Sigmoid colon (tissue), 4 donors: Measurements from ENCODE around the gene PBX2.

Source experiments
- POLR2A ChIP-seq, 2 donors: fragments of 450-650 bp; IDR thresholded peaks; one replicate each; pipeline ENCODE4 v1.6.1; 2016; ENCODE audit warnings: antibody characterized with exemption in 2 of 2, mild to moderate bottlenecking in 2 of 2, moderate library complexity in 2 of 2
- POLR2AphosphoS5 ChIP-seq, 4 donors: sonication (generic); formaldehyde crosslinking; IDR thresholded peaks; one replicate each; pipeline ENCODE4 v1.6.1; 2017; ENCODE audit warnings: antibody characterized with exemption in 4 of 4

- TF ChIP-seq POLR2A (IDR thresholded peaks at IDR 0.05), result no peak
- no peak for TF ChIP-seq POLR2AphosphoS5 (IDR thresholded peaks at IDR 0.05)
Observed at GRCh38 chr6:32147401-32148132, 42.4 kb downstream of the PBX2 start.
